RWPE2 (cell line): Measurements from ENCODE around the gene SLC9A5.

ENCODE experiments used
- ATAC-seq: fragments of 200-7000 bp; cut with Tn5 transposase; 3 replicates; pipeline ENCODE4 v1.9.1; 2021; ENCODE audit warnings: low read depth
- DNase-seq: peaks from one replicate; pipeline ENCODE4 v3.0.0-alpha.2; 2020; ENCODE audit warnings: low spot score
- H3K27ac ChIP-seq: fragments of 450-650 bp; 2 replicates; pipeline ENCODE4 v1.5.1; 2017; ENCODE audit warnings: mild to moderate bottlenecking; ENCODE audit not compliant: poor library complexity, severe bottlenecking
- H3K27me3 ChIP-seq: fragments of 250-450 bp; sonication (Bioruptor Pico); 2 replicates; pipeline ENCODE4 v1.5.1; 2021; ENCODE audit warnings: mild to moderate bottlenecking, moderate library complexity; ENCODE audit not compliant: insufficient read depth, poor library complexity, severe bottlenecking
- H3K36me3 ChIP-seq: fragments of 250-450 bp; sonication (Bioruptor Pico); 2 replicates; pipeline ENCODE4 v1.5.1; 2020; ENCODE audit warnings: low read depth, mild to moderate bottlenecking, moderate library complexity
- H3K4me1 ChIP-seq: fragments of 250-450 bp; sonication (Bioruptor Pico); 2 replicates; pipeline ENCODE4 v1.5.1; 2021; ENCODE audit warnings: mild to moderate bottlenecking, moderate library complexity; ENCODE audit not compliant: insufficient read depth, poor library complexity, severe bottlenecking
- H3K4me3 ChIP-seq: fragments of 250-450 bp; sonication (Bioruptor Pico); 2 replicates; pipeline ENCODE4 v1.5.1; 2021; ENCODE audit warnings: mild to moderate bottlenecking, moderate library complexity; ENCODE audit not compliant: severe bottlenecking
- H3K9me3 ChIP-seq: fragments of 250-450 bp; sonication (Bioruptor Pico); 2 replicates; pipeline ENCODE4 v1.5.1; 2021; ENCODE audit warnings: mild to moderate bottlenecking, moderate library complexity; ENCODE audit not compliant: severe bottlenecking
- CTCF ChIP-seq: fragments of 450-650 bp; IDR thresholded peaks from one replicate; pipeline ENCODE4 v1.5.1; 2017; ENCODE audit warnings: mild to moderate bottlenecking, moderate library complexity; ENCODE audit not compliant: poor library complexity, severe bottlenecking

Gene SLC9A5

GRCh38 chr16:67213197-67214019, 35.4 kb upstream of the SLC9A5 start:
- H3K27me3 ChIP-seq: no peaks in the 10 kb centered on the region
- H3K9me3 ChIP-seq: no peaks in the 10 kb centered on the region
- H3K4me3 ChIP-seq: no peak overlapping the region
- TF ChIP-seq CTCF: no peak
- peaks cover 30% of the 10 kb centered on the region for H3K4me1 ChIP-seq
- H3K27ac ChIP-seq: peak overlapping the region; percentile 95
- no peaks in the 10 kb centered on the region for H3K36me3 ChIP-seq
- DNase-seq (no peak), ATAC-seq (peak; percentile 4)

- no peak overlapping the region for H3K4me3 ChIP-seq
- H3K27me3 ChIP-seq: no peaks in the 10 kb centered on the region
- no peak overlapping the region for H3K27ac ChIP-seq
- no peak for DNase-seq
- ATAC-seq: no peak
- H3K9me3 ChIP-seq: no peaks in the 10 kb centered on the region
- peaks cover 25% of the 10 kb centered on the region for H3K4me1 ChIP-seq
- H3K36me3 ChIP-seq: no peaks in the 10 kb centered on the region
- TF ChIP-seq CTCF: no peak
Measured at GRCh38 chr16:67215706-67216105, 33.1 kb upstream of the SLC9A5 start.

GRCh38 chr16:67216612-67217490, 31.9 kb upstream of the SLC9A5 start:
- DNase-seq: no peak
- H3K36me3 ChIP-seq: no peaks in the 10 kb centered on the region

GRCh38 chr16:67223992-67224391, 24.8 kb upstream of the SLC9A5 start:
- Histone ChIP-seq H3K4me1 (peaks cover 6% of the 10 kb centered on the region), H3K27ac (no peak overlapping the region), H3K27me3 (no peaks in the 10 kb centered on the region), H3K36me3 (peaks cover 13% of the 10 kb centered on the region), H3K4me3 (no peak overlapping the region), H3K9me3 (no peaks in the 10 kb centered on the region)
- no peak for TF ChIP-seq CTCF
- DNase-seq (no peak), ATAC-seq (no peak)

More at GRCh38 chr16:67216612-67217490, 31.9 kb upstream of the SLC9A5 start:
- no peaks in the 10 kb centered on the region for H3K9me3 ChIP-seq
- no peak for ATAC-seq
- TF ChIP-seq CTCF: no peak
- no peaks in the 10 kb centered on the region for H3K27me3 ChIP-seq
- no peak overlapping the region for H3K4me3 ChIP-seq
- H3K27ac ChIP-seq: no peak overlapping the region
- H3K4me1 ChIP-seq: peaks cover 24% of the 10 kb centered on the region
